ENCODE measurements around the gene BTBD18. TPM values are rescaled to one million over a fixed set of nuclear protein-coding genes. Genes with fewer than 3 reads are reported as not detected.

BTBD18 gene
- total and polyA plus RNA-seq, 3 donors from 2014 or later = 2.8 to 7.2 (median 3.1) TPM

- intact Hi-C loops (cut with DNase I; ENCODE audit: low total_unique reads) = no loop called here
- Histone ChIP-seq H3K9me3 (no peaks in the 10 kb centered on the region), H3K4me1 (peaks cover 73% of the 10 kb centered on the region), H3K27ac (peak overlapping the region in 1 of 2 donors; percentile 62), H3K4me3 (no peak overlapping the region), H3K27me3 (no peaks in the 10 kb centered on the region), H3K36me3 (ENCODE audit: low read depth, missing control alignments) (no peaks in the 10 kb centered on the region)
- TF ChIP-seq CTCF (IDR thresholded peaks at IDR 0.05) = no peak
- no peak for TF ChIP-seq POLR2A (IDR thresholded peaks at IDR 0.05)
- 58 to 63% methylated on average over 3 of the region's 3 CpGs for WGBS, 2 donors
- DNase-seq = peak; percentile 58
Measured at GRCh38 chr11:57781529-57781943, 29.9 kb upstream of the BTBD18 start.

- intact Hi-C loops (cut with DNase I; ENCODE audit: low total_unique reads) = no loop called here
- no peaks in the 10 kb centered on the region for H3K36me3 ChIP-seq (ENCODE audit: low read depth, missing control alignments)
- TF ChIP-seq POLR2A (IDR thresholded peaks at IDR 0.05) (no peak), CTCF (IDR thresholded peaks at IDR 0.05) (no peak)
- DNase-seq = peak; percentile 62
- H3K9me3 ChIP-seq = no peaks in the 10 kb centered on the region
- H3K27ac ChIP-seq = peak overlapping the region; percentile 67 to 80
- H3K4me3 ChIP-seq = no peak overlapping the region
- H3K4me1 ChIP-seq = peaks cover 87% of the 10 kb centered on the region
- WGBS, 2 donors = 28 to 32% methylated on average over 1 of the region's 1 CpG
- no peaks in the 10 kb centered on the region for H3K27me3 ChIP-seq
Measured at GRCh38 chr11:57779276-57779675, 27.7 kb upstream of the BTBD18 start.

DNA sequence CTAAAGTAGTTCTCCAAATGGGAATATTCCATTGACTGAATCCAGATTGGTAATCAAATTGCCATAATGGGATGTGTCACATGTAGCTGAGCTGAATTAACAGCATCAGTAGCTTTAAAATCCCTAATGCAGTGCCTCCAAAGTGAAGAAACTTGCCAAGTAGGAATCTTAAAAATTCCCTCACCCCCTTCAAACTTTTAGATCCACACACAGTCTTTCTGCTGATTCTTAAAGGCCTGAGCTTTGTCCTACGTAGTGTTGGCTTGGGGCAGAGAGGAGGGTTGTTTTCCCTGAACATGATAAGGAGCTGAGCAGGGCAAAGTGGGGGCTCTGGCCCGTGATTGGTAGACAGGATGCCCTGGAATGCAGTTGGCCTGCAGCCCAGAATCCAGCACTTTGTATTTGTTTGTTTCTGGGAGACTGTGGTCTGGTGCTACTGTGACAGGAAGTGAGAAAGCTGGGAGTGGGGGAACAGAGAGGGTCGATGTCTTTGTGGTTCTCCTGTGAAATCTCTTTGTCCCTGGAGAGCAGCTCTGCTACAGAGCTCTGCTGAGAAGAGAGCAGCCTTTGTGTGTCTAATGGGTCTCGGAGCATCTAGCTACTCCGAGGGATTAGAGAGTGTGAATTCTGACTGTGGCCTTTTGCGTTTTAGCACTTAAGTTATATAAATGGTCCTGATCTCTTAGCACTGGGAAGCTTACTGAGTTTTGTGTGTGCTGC is 26.9 kb upstream of the BTBD18 start:
- H3K36me3 ChIP-seq (ENCODE audit: low read depth, missing control alignments) = no peaks in the 10 kb centered on the region
- H3K9me3 ChIP-seq = no peaks in the 10 kb centered on the region
- TF ChIP-seq POLR2A (IDR thresholded peaks at IDR 0.05) (no peak), CTCF (IDR thresholded peaks at IDR 0.05) (no peak)
- DNase-seq = peak; percentile 96
- H3K4me1 ChIP-seq = peaks cover 92% of the 10 kb centered on the region
- no peak overlapping the region for H3K4me3 ChIP-seq
- no peaks in the 10 kb centered on the region for H3K27me3 ChIP-seq
- intact Hi-C loops (cut with DNase I; ENCODE audit: low total_unique reads) = no loop called here
- WGBS, 2 donors = 15 to 24% methylated on average over 6 of the region's 6 CpGs
- peak overlapping the region; percentile 67 to 80 for H3K27ac ChIP-seq

DNA sequence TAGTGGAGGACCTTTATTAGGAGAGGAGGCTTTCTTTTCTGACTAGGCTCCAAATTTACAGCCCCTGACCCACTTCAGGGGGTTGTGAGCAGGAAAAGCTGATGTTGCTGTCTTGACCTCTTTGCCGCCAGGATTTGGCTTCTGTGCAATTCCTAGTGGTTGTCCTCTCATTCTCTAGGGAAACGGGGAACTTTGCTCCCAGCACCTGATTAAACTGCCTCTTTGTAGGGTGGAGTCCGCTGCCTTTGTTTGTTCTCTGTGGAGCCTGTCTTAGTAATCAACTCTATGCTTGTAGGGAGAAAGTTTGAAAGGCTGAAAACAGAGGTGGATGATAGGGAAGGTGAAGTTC is 26.3 kb upstream of the BTBD18 start:
- Histone ChIP-seq H3K27me3 (no peaks in the 10 kb centered on the region), H3K36me3 (ENCODE audit: low read depth, missing control alignments) (no peaks in the 10 kb centered on the region), H3K4me1 (peaks cover 92% of the 10 kb centered on the region), H3K27ac (peak overlapping the region; percentile 67 to 80), H3K4me3 (no peak overlapping the region), H3K9me3 (no peaks in the 10 kb centered on the region)
- TF ChIP-seq POLR2A (IDR thresholded peaks at IDR 0.05) (no peak), CTCF (IDR thresholded peaks at IDR 0.05) (no peak)
- DNase-seq = no peak
- WGBS, 2 donors = 31% methylated on average over 3 of the region's 3 CpGs
- intact Hi-C loops (cut with DNase I; ENCODE audit: low total_unique reads) = no loop called here

Data from testis (tissue), 3 donors.